Heart left ventricle (tissue), 16 donors: Measurements from ENCODE around the gene GRIA3. TPM values are rescaled to one million over a fixed set of nuclear protein-coding genes. Genes with fewer than 3 reads are reported as not detected.

Source experiments
- ATAC-seq, 4 donors: fragments of 200-7000 bp; cut with Tn5 transposase; one replicate each; pipeline ENCODE4 v1.9.1; 2020 to 2022; ENCODE audit warnings: moderate library complexity in 4 of 4, mild to moderate bottlenecking in 3 of 4, moderate number of reproducible peaks in 1 of 4
- DNase-seq, 5 donors: peaks; one replicate each; pipeline ENCODE4 v3.0.0-alpha.2; 2020
- H3K27ac ChIP-seq, 12 donors: fragments of 200-600 bp; sonication (generic) in 4 of 12; one replicate each; pipeline versions ENCODE4 v1.5.0 to v1.8.0; 2016 to 2022; ENCODE audit warnings: mild to moderate bottlenecking in 2 of 12
- H3K27me3 ChIP-seq, 9 donors: fragments of 200-600 bp; sonication (generic) in 2 of 9; one replicate each; pipeline versions ENCODE4 v1.5.1 to v1.8.0; 2016 to 2022; ENCODE audit warnings: mild to moderate bottlenecking in 3 of 9
- H3K36me3 ChIP-seq, 9 donors: fragments of 200-600 bp; sonication (generic) in 2 of 9; one replicate each; pipeline versions ENCODE4 v1.5.0 to v1.8.0; 2018 to 2022; ENCODE audit warnings: mild to moderate bottlenecking in 2 of 9
- H3K4me1 ChIP-seq, 12 donors: fragments of 200-600 bp; sonication (generic) in 4 of 12; one replicate each; pipeline versions ENCODE4 v1.5.0 to v1.8.0; 2016 to 2022; ENCODE audit warnings: mild to moderate bottlenecking in 3 of 12
- H3K4me3 ChIP-seq, 12 donors: fragments of 200-600 bp; sonication (generic) in 4 of 12; one replicate each; pipeline versions ENCODE4 v1.5.0 to v1.8.0; 2017 to 2022; ENCODE audit warnings: mild to moderate bottlenecking in 9 of 12, moderate library complexity in 4 of 12
- H3K9me3 ChIP-seq, 12 donors: fragments of 200-600 bp; sonication (generic) in 4 of 12; one replicate each; pipeline versions ENCODE4 v1.5.0 to v1.8.0; 2016 to 2022; ENCODE audit warnings: mild to moderate bottlenecking in 1 of 12
- POLR2A ChIP-seq, 2 donors: fragments of 450-650 bp; IDR thresholded peaks; one replicate each; pipeline ENCODE4 v1.6.1; 2017; ENCODE audit warnings: antibody characterized with exemption in 2 of 2, mild to moderate bottlenecking in 2 of 2, moderate library complexity in 2 of 2
- WGBS, 4 donors: extraction: QIAGEN DNeasy Blood & Tissue Kit in 2 of 4; methylation state at CpG; one replicate each; pipeline versions ENCODE4 v1.1.5 to v1.1.7; 2013 to 2018; 5-methylcytosine and 5-hydroxymethylcytosine counted together
- intact Hi-C, 10 donors: fragments of 100-400 bp; cut with DNase I; formaldehyde crosslinking; loops; one replicate each; pipeline versions ENCODE4 v1.11.1 to v1.14.2; 2022
- polyA plus RNA-seq, 2 donors: library from polyadenylated mRNA; stranded (reverse); fragments of 200-250 nt; gene quantifications; one replicate each; pipeline ENCODE4 v1.2.3, GENCODE V29; 2013
- total RNA-seq, 9 donors: library from RNA; depleted of rRNA in 2 of 9; stranded (reverse); fragments of >200 nt in 2 of 9; fragmentation: NEBNext Ultra II Directional in 3 of 9; extraction: Animal tissue kit (Norgen Biotek cat#: 25700) in 3 of 9; gene quantifications; one replicate each; pipeline versions ENCODE4 v1.1.0 to v1.2.4, GENCODE V29; 2016 to 2023
- TF ChIP-seq, protein P1 (sequence below), 12 donors: fragments of 200-600 bp; sonication (generic) in 4 of 12; IDR thresholded peaks; one replicate each; pipeline versions ENCODE4 v1.5.0 to v1.8.0; 2018 to 2022; ENCODE audit warnings: antibody characterized with exemption in 12 of 12, mild to moderate bottlenecking in 5 of 12
- donor health status: ischemic (EF 13 %, LVEDD 7.1; RV severe dilation, severe dysfunction).
- donor health status: healthy with polysubstance abuse.
- donor health status: DM: no; HTN: yes; CAD: no.
- donor health status: DM: no; HTN: no; CAD: no.
- donor health status: ischemic (EF 25% LVEDD 6.9; RV normal size, moderate dysfunction).
- donor health status: ischemic (EF 25% LVEDD 5.7; RV mildly dilated, moderate dysfunction).
- donor health status: healthy.
- donor health status: DM: yes; HTN: yes; CAD: no.
- donor health status: ischemic (EF 35%, LVEDD 5.7; RV mildly dilated, moderate dysfunction).
- donor health status: nonischemic (EF 11% LVEDD 7.7; RV severe dilation, severe dysfunction).
- donor health status: DM: yes; HTN: yes; CAD: no.
- donor health status: PGD.
- donor health status: ischemic (EF 29% LVEDD 5.4; RV normal size, mild dysfunction).
- donor health status: nonischemic (EF 23%, LVEDD 6.1; RV moderate dilation, normal function).

Gene GRIA3
- total and polyA plus RNA-seq, 11 donors, result 0.07 to 12.9 (median 1.00) TPM

DNA sequence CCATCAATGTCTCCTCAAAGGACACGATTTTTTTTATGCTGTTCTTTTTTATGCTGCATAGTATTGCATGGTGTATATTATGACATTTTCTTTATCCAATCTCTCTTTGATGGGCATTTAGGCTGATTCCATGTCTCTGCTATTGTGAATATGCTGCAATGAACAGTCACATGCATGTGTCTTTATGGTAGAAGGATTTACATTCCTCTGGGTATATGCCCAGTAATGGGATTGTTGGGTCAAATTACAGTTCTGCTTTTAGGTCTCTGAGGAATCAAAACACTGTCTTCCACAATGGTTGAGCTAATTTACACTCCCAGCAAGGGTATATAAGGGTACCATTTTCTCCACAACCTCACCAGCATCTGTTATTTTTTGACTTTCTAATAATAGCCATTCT lies 113.9 kb downstream of the GRIA3 start:
- no peak for ATAC-seq
- intact Hi-C loops, result no loop called here

DNA sequence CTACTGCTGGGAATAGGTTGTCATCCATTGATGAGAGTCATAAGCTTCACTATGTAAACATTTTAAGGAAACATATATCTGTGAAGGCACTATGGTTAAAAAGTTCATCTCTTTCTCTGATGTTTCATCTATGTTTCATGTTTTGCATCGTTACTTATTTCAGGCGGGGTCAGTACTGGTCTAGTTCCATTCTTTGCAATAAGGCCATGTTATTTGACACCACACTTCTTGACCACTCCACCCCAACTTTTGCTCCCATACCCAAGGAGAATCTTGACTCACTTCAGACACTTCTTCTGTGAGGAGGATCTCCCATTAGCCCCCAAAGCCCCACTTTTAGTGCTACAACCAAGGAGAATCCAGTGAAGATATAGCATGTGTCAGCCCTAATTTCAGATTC lies 119.4 kb downstream of the GRIA3 start:
- Histone ChIP-seq H3K27ac (no peak overlapping the region), H3K36me3 (no peaks in the 10 kb centered on the region), H3K9me3 (no peaks in the 10 kb centered on the region), H3K4me3 (no peak overlapping the region), H3K4me1 (no peaks in the 10 kb centered on the region), H3K27me3 (peaks cover 0 to 4% (median 0%) of the 10 kb centered on the region in 9 donors)
- TF ChIP-seq, protein P1, sequence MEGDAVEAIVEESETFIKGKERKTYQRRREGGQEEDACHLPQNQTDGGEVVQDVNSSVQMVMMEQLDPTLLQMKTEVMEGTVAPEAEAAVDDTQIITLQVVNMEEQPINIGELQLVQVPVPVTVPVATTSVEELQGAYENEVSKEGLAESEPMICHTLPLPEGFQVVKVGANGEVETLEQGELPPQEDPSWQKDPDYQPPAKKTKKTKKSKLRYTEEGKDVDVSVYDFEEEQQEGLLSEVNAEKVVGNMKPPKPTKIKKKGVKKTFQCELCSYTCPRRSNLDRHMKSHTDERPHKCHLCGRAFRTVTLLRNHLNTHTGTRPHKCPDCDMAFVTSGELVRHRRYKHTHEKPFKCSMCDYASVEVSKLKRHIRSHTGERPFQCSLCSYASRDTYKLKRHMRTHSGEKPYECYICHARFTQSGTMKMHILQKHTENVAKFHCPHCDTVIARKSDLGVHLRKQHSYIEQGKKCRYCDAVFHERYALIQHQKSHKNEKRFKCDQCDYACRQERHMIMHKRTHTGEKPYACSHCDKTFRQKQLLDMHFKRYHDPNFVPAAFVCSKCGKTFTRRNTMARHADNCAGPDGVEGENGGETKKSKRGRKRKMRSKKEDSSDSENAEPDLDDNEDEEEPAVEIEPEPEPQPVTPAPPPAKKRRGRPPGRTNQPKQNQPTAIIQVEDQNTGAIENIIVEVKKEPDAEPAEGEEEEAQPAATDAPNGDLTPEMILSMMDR (IDR thresholded peaks at IDR 0.05), result no peak
- TF ChIP-seq POLR2A (IDR thresholded peaks at IDR 0.05), result no peak
- 63 to 95% (median 74%) methylated on average over 2 of the region's 2 CpGs for WGBS, 4 donors
- intact Hi-C loops, result no loop called here
- DNase-seq, result no peak
- no peak for ATAC-seq

More for the DNA sequence above, 113.9 kb downstream of the GRIA3 start:
- no peaks in the 10 kb centered on the region for H3K9me3 ChIP-seq
- WGBS, 4 donors, result 41 to 78% (median 62%) methylated on average over 1 of the region's 1 CpG
- H3K36me3 ChIP-seq, result no peaks in the 10 kb centered on the region
- peaks cover 0 to 4% (median 0%) of the 10 kb centered on the region in 9 donors for H3K27me3 ChIP-seq
- H3K27ac ChIP-seq, result no peak overlapping the region
- no peaks in the 10 kb centered on the region for H3K4me1 ChIP-seq
- TF ChIP-seq, protein P1 (IDR thresholded peaks at IDR 0.05), result no peak
- no peak for TF ChIP-seq POLR2A (IDR thresholded peaks at IDR 0.05)
- H3K4me3 ChIP-seq, result no peak overlapping the region
- DNase-seq, result no peak

DNA sequence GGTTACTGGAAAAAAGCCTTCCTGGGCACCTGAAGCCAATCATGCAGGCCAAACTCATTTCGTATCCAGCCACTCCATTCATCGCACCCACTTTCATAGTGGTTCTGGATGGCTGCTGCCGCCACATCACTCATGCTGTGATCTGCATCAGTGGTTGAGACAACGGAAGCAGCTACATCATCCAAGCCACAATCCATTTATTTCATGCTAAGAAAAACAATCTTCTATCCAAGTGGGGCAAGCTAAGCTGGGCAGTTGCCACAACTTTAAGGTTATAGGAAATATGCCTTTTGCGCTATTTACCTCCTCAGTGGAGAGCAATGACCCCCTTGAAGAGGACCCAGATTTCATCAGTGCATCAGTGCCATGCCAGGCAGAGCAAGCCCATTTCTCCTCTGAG lies 124.6 kb downstream of the GRIA3 start:
- WGBS, 4 donors, result 84 to 94% (median 88%) methylated on average over 5 of the region's 5 CpGs
- no peak for TF ChIP-seq POLR2A (IDR thresholded peaks at IDR 0.05)
- TF ChIP-seq, protein P1 (IDR thresholded peaks at IDR 0.05), result no peak
- Histone ChIP-seq H3K9me3 (no peaks in the 10 kb centered on the region), H3K4me1 (no peaks in the 10 kb centered on the region), H3K27me3 (no peaks in the 10 kb centered on the region), H3K36me3 (no peaks in the 10 kb centered on the region), H3K27ac (no peak overlapping the region), H3K4me3 (no peak overlapping the region)
- intact Hi-C loops, result no loop called here
- DNase-seq (no peak), ATAC-seq (no peak)

DNA sequence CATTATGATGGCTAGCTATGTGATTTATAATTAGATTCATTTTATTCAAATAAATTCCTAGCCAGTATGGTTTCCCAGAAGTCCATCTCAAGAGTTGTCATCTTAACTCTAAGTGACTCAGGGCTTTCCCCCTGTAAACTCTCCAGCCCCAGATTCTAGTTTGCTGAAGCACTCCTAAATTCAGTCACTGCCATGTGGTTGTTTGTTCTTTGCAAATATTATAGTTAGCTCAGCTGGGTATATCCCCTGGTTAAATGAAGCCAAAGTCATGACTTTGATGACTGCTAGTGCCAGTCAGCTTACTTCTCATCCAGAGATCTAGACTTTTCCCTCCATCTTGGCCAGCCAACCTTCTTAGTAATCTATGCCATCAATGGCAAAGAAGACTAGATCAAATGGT lies 126.0 kb downstream of the GRIA3 start:
- ATAC-seq, result no peak
- H3K27me3 ChIP-seq, result no peaks in the 10 kb centered on the region
- no peak for DNase-seq
- H3K36me3 ChIP-seq, result no peaks in the 10 kb centered on the region
- no peak overlapping the region for H3K27ac ChIP-seq
- intact Hi-C loops, result no loop called here
- no peaks in the 10 kb centered on the region for H3K4me1 ChIP-seq
- no peaks in the 10 kb centered on the region for H3K9me3 ChIP-seq
- TF ChIP-seq, protein P1 (IDR thresholded peaks at IDR 0.05), result no peak
- no peak for TF ChIP-seq POLR2A (IDR thresholded peaks at IDR 0.05)
- H3K4me3 ChIP-seq, result no peak overlapping the region
